ENCODE measurements around the gene VWA3B. TPM values are rescaled to one million over a fixed set of nuclear protein-coding genes. Genes with fewer than 3 reads are reported as not detected.

The VWA3B gene
- total and polyA plus RNA-seq, 2 donors from 2014 or later, result 0.35 TPM; not detected in 1

DNA sequence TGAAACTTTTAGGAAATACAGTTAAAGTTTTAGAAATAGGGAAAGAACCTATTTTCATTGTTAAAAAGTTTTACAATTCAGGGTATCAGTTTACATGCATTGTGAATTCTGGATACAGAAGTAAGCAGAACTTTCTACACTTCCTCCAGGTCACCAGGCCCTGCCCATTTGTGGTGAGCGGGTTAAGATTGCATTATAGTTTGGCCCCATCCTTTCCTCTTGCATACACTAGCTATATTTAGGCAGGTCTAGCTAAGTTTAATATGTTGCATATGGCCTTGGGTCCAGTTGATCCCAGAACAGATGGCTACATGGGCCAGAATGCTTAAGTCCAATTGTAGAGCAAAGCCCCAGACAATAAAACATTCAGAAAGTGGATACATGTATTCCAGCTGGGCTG, 4.8 kb downstream of the VWA3B start:
- peaks cover 0 to 1% (median 0%) of the 10 kb centered on the region in 3 donors for H3K9me3 ChIP-seq (ENCODE audit: control insufficient read depth in 2 of 3, insufficient read depth in 1 of 3, low read length in 3 of 3)
- no peak overlapping the region for H3K4me3 ChIP-seq (ENCODE audit: low read length in 3 of 3)
- H3K4me1 ChIP-seq (ENCODE audit: control insufficient read depth in 2 of 3, insufficient read depth in 2 of 3, low read depth in 1 of 3, low read length in 3 of 3), result no peaks in the 10 kb centered on the region
- H3K27ac ChIP-seq (ENCODE audit: low read depth in 2 of 2, low read length in 2 of 2), result no peak overlapping the region
- H3K27me3 ChIP-seq (ENCODE audit: control insufficient read depth, insufficient read depth, low read length), result no peaks in the 10 kb centered on the region
- no peak overlapping the region for H3K9ac ChIP-seq (ENCODE audit: low read length in 3 of 3)
- TF ChIP-seq, protein P1, sequence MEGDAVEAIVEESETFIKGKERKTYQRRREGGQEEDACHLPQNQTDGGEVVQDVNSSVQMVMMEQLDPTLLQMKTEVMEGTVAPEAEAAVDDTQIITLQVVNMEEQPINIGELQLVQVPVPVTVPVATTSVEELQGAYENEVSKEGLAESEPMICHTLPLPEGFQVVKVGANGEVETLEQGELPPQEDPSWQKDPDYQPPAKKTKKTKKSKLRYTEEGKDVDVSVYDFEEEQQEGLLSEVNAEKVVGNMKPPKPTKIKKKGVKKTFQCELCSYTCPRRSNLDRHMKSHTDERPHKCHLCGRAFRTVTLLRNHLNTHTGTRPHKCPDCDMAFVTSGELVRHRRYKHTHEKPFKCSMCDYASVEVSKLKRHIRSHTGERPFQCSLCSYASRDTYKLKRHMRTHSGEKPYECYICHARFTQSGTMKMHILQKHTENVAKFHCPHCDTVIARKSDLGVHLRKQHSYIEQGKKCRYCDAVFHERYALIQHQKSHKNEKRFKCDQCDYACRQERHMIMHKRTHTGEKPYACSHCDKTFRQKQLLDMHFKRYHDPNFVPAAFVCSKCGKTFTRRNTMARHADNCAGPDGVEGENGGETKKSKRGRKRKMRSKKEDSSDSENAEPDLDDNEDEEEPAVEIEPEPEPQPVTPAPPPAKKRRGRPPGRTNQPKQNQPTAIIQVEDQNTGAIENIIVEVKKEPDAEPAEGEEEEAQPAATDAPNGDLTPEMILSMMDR (IDR thresholded peaks at IDR 0.05; ENCODE audit: borderline replicate concordance, extremely low read depth, insufficient read depth), result no peak
- no peak for FAIRE-seq
- intact Hi-C loops (cut with DNase I), result no loop called here
- DNase-seq, result no peak
- H3K36me3 ChIP-seq (ENCODE audit: control insufficient read depth in 2 of 3, insufficient read depth in 3 of 3, low read length in 3 of 3), result no peaks in the 10 kb centered on the region

DNA sequence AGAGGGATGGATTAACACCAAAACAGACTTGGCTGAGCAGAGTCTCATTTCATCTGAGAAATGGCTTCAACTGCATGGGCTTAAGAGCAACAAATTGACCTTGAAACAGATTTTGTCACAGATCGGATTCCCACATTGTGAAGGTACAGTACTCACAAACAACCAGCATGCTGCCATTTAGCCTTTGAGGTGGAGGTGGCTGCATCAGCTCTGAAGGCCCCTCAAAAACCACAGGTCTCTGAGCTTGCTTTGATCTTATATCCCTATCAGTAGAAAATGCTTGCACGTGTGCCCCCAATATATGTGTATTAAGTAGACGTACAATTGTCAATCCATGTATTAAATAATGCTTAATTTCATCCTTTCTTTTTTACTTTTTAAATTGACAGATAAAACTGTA, 6.2 kb downstream of the VWA3B start:
- H3K4me3 ChIP-seq (ENCODE audit: low read length in 3 of 3), result no peak overlapping the region
- no peaks in the 10 kb centered on the region for H3K36me3 ChIP-seq (ENCODE audit: control insufficient read depth in 2 of 3, insufficient read depth in 3 of 3, low read length in 3 of 3)
- intact Hi-C loops (cut with DNase I), result no loop called here
- no peaks in the 10 kb centered on the region for H3K27me3 ChIP-seq (ENCODE audit: control insufficient read depth, insufficient read depth, low read length)
- no peak overlapping the region for H3K27ac ChIP-seq (ENCODE audit: low read depth in 2 of 2, low read length in 2 of 2)
- TF ChIP-seq, protein P1 (IDR thresholded peaks at IDR 0.05; ENCODE audit: borderline replicate concordance, extremely low read depth, insufficient read depth), result no peak
- DNase-seq (no peak), FAIRE-seq (no peak)
- H3K9me3 ChIP-seq (ENCODE audit: control insufficient read depth in 2 of 3, insufficient read depth in 1 of 3, low read length in 3 of 3), result peaks cover 0 to 2% (median 1%) of the 10 kb centered on the region in 3 donors
- H3K4me1 ChIP-seq (ENCODE audit: control insufficient read depth in 2 of 3, insufficient read depth in 2 of 3, low read depth in 1 of 3, low read length in 3 of 3), result no peaks in the 10 kb centered on the region
- no peak overlapping the region for H3K9ac ChIP-seq (ENCODE audit: low read length in 3 of 3)

DNA sequence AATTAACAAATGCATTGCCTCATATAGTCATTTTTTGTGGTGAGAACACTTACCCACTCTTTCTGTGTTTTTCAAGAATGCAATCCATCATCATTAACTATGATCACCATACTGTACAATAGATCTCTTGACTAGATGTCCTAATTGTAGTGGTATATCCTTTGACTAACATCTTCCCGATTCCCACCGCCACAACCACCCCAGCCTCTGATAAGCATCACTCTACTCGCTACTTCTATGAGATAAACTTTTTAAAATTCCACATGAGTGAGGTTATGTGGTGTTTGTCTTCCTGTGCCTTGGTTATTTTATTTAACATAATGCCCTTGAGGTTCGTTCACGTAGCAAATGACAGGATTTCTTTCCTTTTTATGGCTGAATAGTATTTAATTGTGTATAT, 6.6 kb downstream of the VWA3B start:
- no peak for DNase-seq
- Histone ChIP-seq H3K9ac (ENCODE audit: low read length in 3 of 3) (no peak overlapping the region), H3K4me3 (ENCODE audit: low read length in 3 of 3) (no peak overlapping the region), H3K27ac (ENCODE audit: low read depth in 2 of 2, low read length in 2 of 2) (no peak overlapping the region), H3K9me3 (ENCODE audit: control insufficient read depth in 2 of 3, insufficient read depth in 1 of 3, low read length in 3 of 3) (peaks cover 0 to 2% (median 1%) of the 10 kb centered on the region in 3 donors), H3K36me3 (ENCODE audit: control insufficient read depth in 2 of 3, insufficient read depth in 3 of 3, low read length in 3 of 3) (no peaks in the 10 kb centered on the region), H3K27me3 (ENCODE audit: control insufficient read depth, insufficient read depth, low read length) (no peaks in the 10 kb centered on the region), H3K4me1 (ENCODE audit: control insufficient read depth in 2 of 3, insufficient read depth in 2 of 3, low read depth in 1 of 3, low read length in 3 of 3) (no peaks in the 10 kb centered on the region)
- TF ChIP-seq, protein P1 (IDR thresholded peaks at IDR 0.05; ENCODE audit: borderline replicate concordance, extremely low read depth, insufficient read depth), result no peak
- intact Hi-C loops (cut with DNase I), result no loop called here
- no peak for FAIRE-seq

All from kidney (tissue), 14 donors.